Astrocyte (in vitro differentiated cells and primary cell): ENCODE measurements around the gene ATXN7L1.

ENCODE experiments used
- EZH2 ChIP-seq: IDR thresholded peaks from 2 replicates; pipeline ENCODE4 v1.6.1; 2012; ENCODE audit warnings: mild to moderate bottlenecking, low read length, inconsistent platforms; ENCODE audit not compliant: insufficient read depth
- TF ChIP-seq, protein P1 (sequence below): IDR thresholded peaks from 2 replicates; pipeline ENCODE4 v1.5.1; 2011; ENCODE audit warnings: low read depth, mild to moderate bottlenecking, inconsistent platforms, low read length, moderate library complexity; ENCODE audit not compliant: insufficient read depth

DNA sequence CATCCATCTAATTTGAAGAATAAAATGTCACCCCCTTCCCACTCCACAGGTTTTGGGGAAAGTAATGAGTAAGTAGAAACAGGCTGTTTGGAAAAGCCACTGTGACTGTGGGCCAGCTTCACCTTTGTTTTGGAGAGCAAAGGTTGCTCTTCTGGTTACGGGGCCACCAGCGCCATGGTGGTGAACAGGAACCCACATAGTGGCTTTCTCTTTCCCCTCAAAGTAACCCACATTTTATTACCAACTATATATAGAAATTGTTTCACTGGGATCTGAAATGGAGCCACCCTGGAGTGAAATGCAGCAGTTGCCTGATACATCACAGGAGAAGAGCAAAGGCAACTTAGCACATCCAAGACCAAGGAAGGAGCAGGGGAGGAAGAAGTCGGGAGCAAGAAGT, 182.8 kb downstream of the ATXN7L1 start:
- TF ChIP-seq, protein P1, sequence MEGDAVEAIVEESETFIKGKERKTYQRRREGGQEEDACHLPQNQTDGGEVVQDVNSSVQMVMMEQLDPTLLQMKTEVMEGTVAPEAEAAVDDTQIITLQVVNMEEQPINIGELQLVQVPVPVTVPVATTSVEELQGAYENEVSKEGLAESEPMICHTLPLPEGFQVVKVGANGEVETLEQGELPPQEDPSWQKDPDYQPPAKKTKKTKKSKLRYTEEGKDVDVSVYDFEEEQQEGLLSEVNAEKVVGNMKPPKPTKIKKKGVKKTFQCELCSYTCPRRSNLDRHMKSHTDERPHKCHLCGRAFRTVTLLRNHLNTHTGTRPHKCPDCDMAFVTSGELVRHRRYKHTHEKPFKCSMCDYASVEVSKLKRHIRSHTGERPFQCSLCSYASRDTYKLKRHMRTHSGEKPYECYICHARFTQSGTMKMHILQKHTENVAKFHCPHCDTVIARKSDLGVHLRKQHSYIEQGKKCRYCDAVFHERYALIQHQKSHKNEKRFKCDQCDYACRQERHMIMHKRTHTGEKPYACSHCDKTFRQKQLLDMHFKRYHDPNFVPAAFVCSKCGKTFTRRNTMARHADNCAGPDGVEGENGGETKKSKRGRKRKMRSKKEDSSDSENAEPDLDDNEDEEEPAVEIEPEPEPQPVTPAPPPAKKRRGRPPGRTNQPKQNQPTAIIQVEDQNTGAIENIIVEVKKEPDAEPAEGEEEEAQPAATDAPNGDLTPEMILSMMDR: no peak
- no peak for TF ChIP-seq EZH2
